GM12873 (cell line): ENCODE results near the gene SGSH.

Source experiments
- CTCF ChIP-seq: IDR thresholded peaks from 2 replicates; pipeline ENCODE4 v1.5.1; 2012; ENCODE audit warnings: low read depth, mild to moderate bottlenecking, moderate library complexity, low read length, control low read depth; ENCODE audit not compliant: insufficient read depth; ENCODE audit errors: missing control alignments

The SGSH gene

GRCh38 chr17:80212962-80213642 lies 7.0 kb downstream of the SGSH start:
- TF ChIP-seq CTCF = no peak

GRCh38 chr17:80212511-80212910 lies 7.6 kb downstream of the SGSH start:
- no peak for TF ChIP-seq CTCF

- no peak for TF ChIP-seq CTCF
Observed at GRCh38 chr17:80212109-80212508, 8.0 kb downstream of the SGSH start.

GRCh38 chr17:80210348-80211108 lies 9.6 kb downstream of the SGSH start:
- TF ChIP-seq CTCF = no peak

- TF ChIP-seq CTCF = no peak
Observed at GRCh38 chr17:80209765-80210164, 10.4 kb downstream of the SGSH start.

GRCh38 chr17:80208050-80208449 lies 12.1 kb downstream of the SGSH start:
- no peak for TF ChIP-seq CTCF

GRCh38 chr17:80205811-80206210 lies 14.3 kb downstream of the SGSH start:
- TF ChIP-seq CTCF = no peak
